ENCODE measurements around the gene SEC22C.
"Not testable (repeated sequence)": the region's sequence is repeated elsewhere in the genome, so short reads cannot be mapped to it uniquely, and the experiment has no call there.

The SEC22C gene

GRCh38 chr3:42581709-42582473 is at the start of gene SEC22C:
Gene SEC22C, minus strand, starts transcription at chr3:42581967. Its CDS starts 12,921 bp downstream, at chr3:42569046.
- FAIRE-seq (peak; percentile 84), DNase-seq (ENCODE audit: insufficient read length, low spot score) (peak; percentile 95)
- peak; percentile 77 for TF ChIP-seq POLR2A (IDR thresholded peaks at IDR 0.05; ENCODE audit: low read depth, low read length)

- FAIRE-seq = peak; percentile 86
- DNase-seq (ENCODE audit: insufficient read length, low spot score) = no peak
- no peak for TF ChIP-seq POLR2A (IDR thresholded peaks at IDR 0.05; ENCODE audit: low read depth, low read length)
Measured at GRCh38 chr3:42613462-42613861, 31.7 kb upstream of the SEC22C start.

GRCh38 chr3:42612928-42613327 is 31.2 kb upstream of the SEC22C start:
- no peak for TF ChIP-seq POLR2A (IDR thresholded peaks at IDR 0.05; ENCODE audit: low read depth, low read length)
- FAIRE-seq = no peak
- DNase-seq (ENCODE audit: insufficient read length, low spot score) = no peak

GRCh38 chr3:42612217-42612616 is 30.4 kb upstream of the SEC22C start:
- DNase-seq (ENCODE audit: insufficient read length, low spot score) (no peak), FAIRE-seq (no peak)
- no peak for TF ChIP-seq POLR2A (IDR thresholded peaks at IDR 0.05; ENCODE audit: low read depth, low read length)

GRCh38 chr3:42610976-42611375 is 29.2 kb upstream of the SEC22C start:
- peak; percentile 38 for FAIRE-seq

GRCh38 chr3:42608581-42608980 is 26.8 kb upstream of the SEC22C start:
- TF ChIP-seq POLR2A (IDR thresholded peaks at IDR 0.05; ENCODE audit: low read depth, low read length) = no peak
- FAIRE-seq (no peak), DNase-seq (ENCODE audit: insufficient read length, low spot score) (no peak)

More at GRCh38 chr3:42610976-42611375, 29.2 kb upstream of the SEC22C start:
- no peak for DNase-seq (ENCODE audit: insufficient read length, low spot score)
- TF ChIP-seq POLR2A (IDR thresholded peaks at IDR 0.05; ENCODE audit: low read depth, low read length) = no peak

- no peak for TF ChIP-seq POLR2A (IDR thresholded peaks at IDR 0.05; ENCODE audit: low read depth, low read length)
- FAIRE-seq = no peak
- DNase-seq (ENCODE audit: insufficient read length, low spot score) = no peak
Measured at GRCh38 chr3:42605546-42606173, 23.9 kb upstream of the SEC22C start.

GRCh38 chr3:42602961-42603360 is 21.2 kb upstream of the SEC22C start:
- no peak for TF ChIP-seq POLR2A (IDR thresholded peaks at IDR 0.05; ENCODE audit: low read depth, low read length)
- DNase-seq (ENCODE audit: insufficient read length, low spot score) (no peak), FAIRE-seq (no peak)

GRCh38 chr3:42601896-42602581 is 20.3 kb upstream of the SEC22C start:
- DNase-seq (ENCODE audit: insufficient read length, low spot score) (no peak), FAIRE-seq (no peak)
- no peak for TF ChIP-seq POLR2A (IDR thresholded peaks at IDR 0.05; ENCODE audit: low read depth, low read length)

- TF ChIP-seq POLR2A (IDR thresholded peaks at IDR 0.05; ENCODE audit: low read depth, low read length) = no peak
- peak; percentile 20 for FAIRE-seq
- DNase-seq (ENCODE audit: insufficient read length, low spot score) = peak; percentile 46
Measured at GRCh38 chr3:42600958-42601675, 19.4 kb upstream of the SEC22C start.

GRCh38 chr3:42600111-42600957 is 18.6 kb upstream of the SEC22C start, which contains the start of gene NKTR:
Gene NKTR, plus strand, starts transcription at chr3:42600686. Its CDS starts 321 bp downstream, at chr3:42601007.
- peak; percentile 97 for FAIRE-seq
- TF ChIP-seq POLR2A (IDR thresholded peaks at IDR 0.05; ENCODE audit: low read depth, low read length) = peak; percentile 79
- DNase-seq (ENCODE audit: insufficient read length, low spot score) = peak; percentile 81

- DNase-seq (ENCODE audit: insufficient read length, low spot score) = not testable (repeated sequence)
- FAIRE-seq = peak; percentile 30
Measured at GRCh38 chr3:42597098-42597497, 15.3 kb upstream of the SEC22C start.

GRCh38 chr3:42595682-42596081 is 13.9 kb upstream of the SEC22C start:
- TF ChIP-seq POLR2A (IDR thresholded peaks at IDR 0.05; ENCODE audit: low read depth, low read length) = no peak
- DNase-seq (ENCODE audit: insufficient read length, low spot score) (no peak), FAIRE-seq (no peak)
